Hematopoietic multipotent progenitor cell treated with erythropoietin and hydrocortisone succinate and interleukin-3 and kit ligand, for 6 days (in vitro differentiated cells): ENCODE measurements around the gene FGF23.
A peak's percentile ranks its signal among the peaks of the same experiment; 100 is the strongest.
"Not testable (repeated sequence)": the region's sequence is repeated elsewhere in the genome, so short reads cannot be mapped to it uniquely, and the experiment has no call there.

ENCODE experiments used
- DNase-seq: peaks from one replicate; pipeline ENCODE4 v3.0.0-alpha.2; 2015

Gene FGF23

GRCh38 chr12:4379405-4379804 is at the start of gene FGF23:
Gene FGF23, minus strand, starts transcription at chr12:4379712. Its CDS starts 130 bp downstream, at chr12:4379582.
- no peak for DNase-seq

- DNase-seq, result no peak
These were observed 44.9 kb upstream of the FGF23 start for GRCh38 chr12:4424422-4424821.

- DNase-seq, result no peak
These were observed 44.1 kb upstream of the FGF23 start for GRCh38 chr12:4423528-4424195.

GRCh38 chr12:4422985-4423384 is 43.5 kb upstream of the FGF23 start:
- DNase-seq, result no peak

GRCh38 chr12:4421590-4422031 is 42.1 kb upstream of the FGF23 start:
- peak; percentile 80 for DNase-seq

- no peak for DNase-seq
These were observed 40.7 kb upstream of the FGF23 start for GRCh38 chr12:4420138-4420670.

- no peak for DNase-seq
These were observed 39.4 kb upstream of the FGF23 start for GRCh38 chr12:4418913-4419312.

- DNase-seq, result no peak
These were observed 38.4 kb upstream of the FGF23 start for GRCh38 chr12:4417936-4418335.

GRCh38 chr12:4417455-4417854 is 37.9 kb upstream of the FGF23 start:
- DNase-seq, result no peak

- DNase-seq, result no peak
These were observed 36.8 kb upstream of the FGF23 start for GRCh38 chr12:4416276-4416675.

- no peak for DNase-seq
These were observed 33.0 kb upstream of the FGF23 start for GRCh38 chr12:4412465-4412864.

- DNase-seq, result no peak
These were observed 32.5 kb upstream of the FGF23 start for GRCh38 chr12:4412056-4412455.

- no peak for DNase-seq
These were observed 27.6 kb upstream of the FGF23 start for GRCh38 chr12:4407136-4407535.

GRCh38 chr12:4404877-4405637 is 25.5 kb upstream of the FGF23 start:
- not testable (repeated sequence) for DNase-seq

- DNase-seq, result no peak
These were observed 23.5 kb upstream of the FGF23 start for GRCh38 chr12:4402996-4403395.

GRCh38 chr12:4401117-4401516 is 21.6 kb upstream of the FGF23 start:
- no peak for DNase-seq

- no peak for DNase-seq
These were observed 16.3 kb upstream of the FGF23 start for GRCh38 chr12:4395818-4396217.

- no peak for DNase-seq
These were observed 13.7 kb upstream of the FGF23 start for GRCh38 chr12:4393211-4393610.

- no peak for DNase-seq
These were observed 12.8 kb upstream of the FGF23 start for GRCh38 chr12:4392223-4392742.

GRCh38 chr12:4388662-4389061 is 9.2 kb upstream of the FGF23 start:
- DNase-seq, result peak; percentile 54

- DNase-seq, result no peak
These were observed 8.5 kb upstream of the FGF23 start for GRCh38 chr12:4388032-4388431.

GRCh38 chr12:4387607-4388006 is 8.1 kb upstream of the FGF23 start:
- no peak for DNase-seq

GRCh38 chr12:4386801-4387200 is 7.3 kb upstream of the FGF23 start:
- DNase-seq, result no peak

- DNase-seq, result peak; percentile 39
These were observed 3.9 kb upstream of the FGF23 start for GRCh38 chr12:4383304-4383865.
